Measurements from ENCODE around the gene SPSB4.

SPSB4 gene

GRCh38 chr3:141081141-141081795, 30.1 kb downstream of the SPSB4 start:
- H3K27me3 ChIP-seq (replicated peaks; ENCODE audit: insufficient read depth, low read length): no peaks in the 10 kb centered on the region
- no peak for DNase-seq
- TF ChIP-seq EZH2phosphoT487 (IDR thresholded peaks at IDR 0.05; ENCODE audit: low read length) (no peak), CTCF (IDR thresholded peaks at IDR 0.05; ENCODE audit: low read length) (no peak), EZH2 (optimal IDR thresholded peaks at IDR 0.05; ENCODE audit: low read depth, low read length) (no peak)
- no peaks in the 10 kb centered on the region for H3K9me2 ChIP-seq (replicated peaks; ENCODE audit: insufficient read depth, low read length)
- H2AFZ ChIP-seq (ENCODE audit: low read length): no peak overlapping the region
- H3K4me2 ChIP-seq (ENCODE audit: low read depth, low read length): no peak overlapping the region
- H3K4me3 ChIP-seq (ENCODE audit: low read length): no peak overlapping the region
- no peaks in the 10 kb centered on the region for H3K36me3 ChIP-seq (replicated peaks; ENCODE audit: insufficient read depth, low read length)
- no peak overlapping the region for H3K9ac ChIP-seq (ENCODE audit: low read length)
- H3K9me3 ChIP-seq (replicated peaks; ENCODE audit: insufficient read depth, low read length): no peaks in the 10 kb centered on the region
- H4K20me1 ChIP-seq (ENCODE audit: insufficient read depth, low read length): no peaks in the 10 kb centered on the region
- no peaks in the 10 kb centered on the region for H3K4me1 ChIP-seq (ENCODE audit: low read length)
- no peaks in the 10 kb centered on the region for H3K79me2 ChIP-seq (ENCODE audit: low read length)
- no peak overlapping the region for H3K27ac ChIP-seq (ENCODE audit: low read length)
- H3F3A ChIP-seq (ENCODE audit: insufficient read depth, low read length): no peaks in the 10 kb centered on the region

GRCh38 chr3:141082064-141082463, 30.9 kb downstream of the SPSB4 start:
- no peaks in the 10 kb centered on the region for H3K27me3 ChIP-seq (replicated peaks; ENCODE audit: insufficient read depth, low read length)

GRCh38 chr3:141083226-141083625, 32.1 kb downstream of the SPSB4 start:
- Histone ChIP-seq H4K20me1 (ENCODE audit: insufficient read depth, low read length) (no peaks in the 10 kb centered on the region), H3K27me3 (replicated peaks; ENCODE audit: insufficient read depth, low read length) (no peaks in the 10 kb centered on the region), H3K27ac (ENCODE audit: low read length) (no peak overlapping the region), H3F3A (ENCODE audit: insufficient read depth, low read length) (no peaks in the 10 kb centered on the region), H3K4me3 (ENCODE audit: low read length) (no peak overlapping the region), H3K9me3 (replicated peaks; ENCODE audit: insufficient read depth, low read length) (no peaks in the 10 kb centered on the region), H3K4me1 (ENCODE audit: low read length) (no peaks in the 10 kb centered on the region), H2AFZ (ENCODE audit: low read length) (no peak overlapping the region), H3K9ac (ENCODE audit: low read length) (no peak overlapping the region), H3K4me2 (ENCODE audit: low read depth, low read length) (no peak overlapping the region), H3K36me3 (replicated peaks; ENCODE audit: insufficient read depth, low read length) (no peaks in the 10 kb centered on the region), H3K9me2 (replicated peaks; ENCODE audit: insufficient read depth, low read length) (no peaks in the 10 kb centered on the region), H3K79me2 (ENCODE audit: low read length) (no peaks in the 10 kb centered on the region)
- TF ChIP-seq CTCF (IDR thresholded peaks at IDR 0.05; ENCODE audit: low read length) (no peak), EZH2 (optimal IDR thresholded peaks at IDR 0.05; ENCODE audit: low read depth, low read length) (no peak), EZH2phosphoT487 (IDR thresholded peaks at IDR 0.05; ENCODE audit: low read length) (no peak)
- DNase-seq: no peak

More at GRCh38 chr3:141082064-141082463, 30.9 kb downstream of the SPSB4 start:
- Histone ChIP-seq H4K20me1 (ENCODE audit: insufficient read depth, low read length) (no peaks in the 10 kb centered on the region), H3K79me2 (ENCODE audit: low read length) (no peaks in the 10 kb centered on the region), H3K4me1 (ENCODE audit: low read length) (no peaks in the 10 kb centered on the region), H3K4me2 (ENCODE audit: low read depth, low read length) (no peak overlapping the region), H3K9me2 (replicated peaks; ENCODE audit: insufficient read depth, low read length) (no peaks in the 10 kb centered on the region), H3F3A (ENCODE audit: insufficient read depth, low read length) (no peaks in the 10 kb centered on the region), H3K4me3 (ENCODE audit: low read length) (no peak overlapping the region), H2AFZ (ENCODE audit: low read length) (no peak overlapping the region), H3K9me3 (replicated peaks; ENCODE audit: insufficient read depth, low read length) (no peaks in the 10 kb centered on the region), H3K36me3 (replicated peaks; ENCODE audit: insufficient read depth, low read length) (no peaks in the 10 kb centered on the region), H3K9ac (ENCODE audit: low read length) (no peak overlapping the region), H3K27ac (ENCODE audit: low read length) (no peak overlapping the region)
- TF ChIP-seq CTCF (IDR thresholded peaks at IDR 0.05; ENCODE audit: low read length): no peak
- no peak for DNase-seq

Data from MM.1S (cell line).